Smooth muscle cell (in vitro differentiated cells): ENCODE measurements around the gene PRKN. TPM values are rescaled to one million over a fixed set of nuclear protein-coding genes. Genes with fewer than 3 reads are reported as not detected.
A peak's percentile ranks its signal among the peaks of the same experiment; 100 is the strongest.

Experiments
- DNase-seq: peaks from one replicate; lab custom pipeline; 2025; ENCODE audit not compliant: unreplicated experiment; lab: John Stamatoyannopoulos, UW
- H2AFZ ChIP-seq: fragments of 200-600 bp; sonication (generic); 2 replicates; pipeline ENCODE4 v1.6.0; 2016; ENCODE audit warnings: antibody characterized with exemption, low read depth, mild to moderate bottlenecking
- H3F3A ChIP-seq: fragments of 200-600 bp; sonication (generic); 2 replicates; pipeline ENCODE4 v1.6.0; 2017; ENCODE audit warnings: antibody characterized with exemption, low read depth
- H3K27ac ChIP-seq: fragments of 200-600 bp; sonication (generic); 2 replicates; pipeline ENCODE4 v1.5.1; 2016; ENCODE audit warnings: low read depth, mild to moderate bottlenecking
- H3K27me3 ChIP-seq: fragments of 200-600 bp; sonication (generic); 2 replicates; pipeline ENCODE4 v1.6.1; 2016; ENCODE audit warnings: low read depth, mild to moderate bottlenecking
- H3K36me3 ChIP-seq: fragments of 200-600 bp; sonication (generic); 2 replicates; pipeline ENCODE4 v1.5.1; 2016; ENCODE audit warnings: low read depth
- H3K4me1 ChIP-seq: fragments of 200-600 bp; sonication (generic); 2 replicates; pipeline ENCODE4 v1.5.1; 2016; ENCODE audit warnings: low read depth
- H3K4me2 ChIP-seq: fragments of 200-600 bp; sonication (generic); 2 replicates; pipeline ENCODE4 v1.6.0; 2016; ENCODE audit warnings: mild to moderate bottlenecking
- H3K4me3 ChIP-seq: fragments of 200-600 bp; sonication (generic); 2 replicates; pipeline ENCODE4 v1.5.1; 2016; ENCODE audit warnings: mild to moderate bottlenecking
- H3K79me2 ChIP-seq: fragments of 200-600 bp; sonication (generic); 2 replicates; pipeline ENCODE4 v1.6.0; 2016; ENCODE audit warnings: low read depth, mild to moderate bottlenecking
- H3K9ac ChIP-seq: fragments of 200-600 bp; sonication (generic); 2 replicates; pipeline ENCODE4 v1.6.0; 2016; ENCODE audit warnings: low read depth
- H3K9me3 ChIP-seq: fragments of 200-600 bp; sonication (generic); replicated peaks from 2 replicates; pipeline ENCODE4 v1.5.1; 2016; ENCODE audit warnings: low read depth
- H4K20me1 ChIP-seq: fragments of 200-600 bp; sonication (generic); 2 replicates; pipeline ENCODE4 v1.6.0; 2016; ENCODE audit warnings: low read depth
- CTCF ChIP-seq: fragments of 200-600 bp; sonication (generic); IDR thresholded peaks from 2 replicates; pipeline ENCODE4 v1.5.1; 2017; ENCODE audit warnings: borderline replicate concordance, mild to moderate bottlenecking, antibody characterized with exemption; ENCODE audit not compliant: insufficient read depth, poor library complexity, severe bottlenecking
- WGBS: methylation state at CpG from one replicate; pipeline ENCODE4 v1.1.7; 2016; ENCODE audit warnings: low lambda C conversion rate; 5-methylcytosine and 5-hydroxymethylcytosine counted together
- polyA plus RNA-seq: library from polyadenylated mRNA; unstranded; fragments of >200 nt; fragmentation: Nextera tagmentation; extraction: Ambion mirVana; gene quantifications from 2 replicates; pipeline ENCODE4 v1.2.1, GENCODE V29; 2016
- total RNA-seq: library from RNA; depleted of rRNA; stranded (reverse); fragments of >200 nt; gene quantifications from 2 replicates; pipeline ENCODE4 v1.2.3, GENCODE V29; 2014

PRKN gene
- total and polyA plus RNA-seq, 2 experiments from 2014 or later: 0.81 to 5.1 TPM

- Histone ChIP-seq H3K36me3 (no peaks in the 10 kb centered on the region), H2AFZ (no peak overlapping the region), H3K27ac (no peak overlapping the region), H3K4me1 (peaks cover 18% of the 10 kb centered on the region), H3K4me3 (no peak overlapping the region), H3F3A (peaks cover 8% of the 10 kb centered on the region), H3K9ac (no peak overlapping the region), H3K79me2 (no peaks in the 10 kb centered on the region), H3K27me3 (no peaks in the 10 kb centered on the region), H3K9me3 (no peaks in the 10 kb centered on the region), H3K4me2 (no peak overlapping the region), H4K20me1 (no peaks in the 10 kb centered on the region)
- 87% methylated on average over 7 of the region's 7 CpGs for WGBS
- no peak for TF ChIP-seq CTCF
- DNase-seq: no peak
Observed at GRCh38 chr6:161409353-161409752, 1318.2 kb downstream of the PRKN start.

GRCh38 chr6:161408041-161408440 lies 1319.5 kb downstream of the PRKN start:
- Histone ChIP-seq H3K9ac (no peak overlapping the region), H3K36me3 (no peaks in the 10 kb centered on the region), H3F3A (peaks cover 8% of the 10 kb centered on the region), H3K79me2 (no peaks in the 10 kb centered on the region), H2AFZ (no peak overlapping the region), H3K4me3 (no peak overlapping the region), H4K20me1 (no peaks in the 10 kb centered on the region), H3K9me3 (no peaks in the 10 kb centered on the region), H3K27me3 (no peaks in the 10 kb centered on the region), H3K4me2 (peak overlapping the region; percentile 22), H3K4me1 (peaks cover 18% of the 10 kb centered on the region), H3K27ac (peak overlapping the region; percentile 40)
- WGBS: 67% methylated on average over 8 of the region's 8 CpGs
- no peak for TF ChIP-seq CTCF
- DNase-seq: no peak

- Histone ChIP-seq H3K4me2 (peak overlapping the region; percentile 22), H3F3A (peaks cover 8% of the 10 kb centered on the region), H3K4me1 (peaks cover 18% of the 10 kb centered on the region), H3K36me3 (no peaks in the 10 kb centered on the region), H3K4me3 (no peak overlapping the region), H3K27ac (peak overlapping the region; percentile 40), H3K9ac (no peak overlapping the region), H3K9me3 (no peaks in the 10 kb centered on the region), H2AFZ (no peak overlapping the region), H3K79me2 (no peaks in the 10 kb centered on the region), H4K20me1 (no peaks in the 10 kb centered on the region), H3K27me3 (no peaks in the 10 kb centered on the region)
- no peak for TF ChIP-seq CTCF
- DNase-seq: no peak
- WGBS: 39% methylated on average over 4 of the region's 4 CpGs
Observed at GRCh38 chr6:161407581-161407980, 1320.0 kb downstream of the PRKN start.

- Histone ChIP-seq H3K36me3 (no peaks in the 10 kb centered on the region), H3K9ac (no peak overlapping the region), H3F3A (peaks cover 8% of the 10 kb centered on the region), H3K4me3 (no peak overlapping the region), H3K4me1 (peaks cover 18% of the 10 kb centered on the region), H2AFZ (no peak overlapping the region), H3K4me2 (peak overlapping the region; percentile 14), H3K27me3 (no peaks in the 10 kb centered on the region), H3K9me3 (no peaks in the 10 kb centered on the region), H3K27ac (no peak overlapping the region), H3K79me2 (no peaks in the 10 kb centered on the region), H4K20me1 (no peaks in the 10 kb centered on the region)
- no peak for TF ChIP-seq CTCF
- 98% methylated on average over 2 of the region's 2 CpGs for WGBS
- no peak for DNase-seq
Observed at GRCh38 chr6:161407115-161407514, 1320.5 kb downstream of the PRKN start.
